ENCODE data around the gene VARS1. TPM values are rescaled to one million over a fixed set of nuclear protein-coding genes. Genes with fewer than 3 reads are reported as not detected.
"Not testable (repeated sequence)": the region's sequence is repeated elsewhere in the genome, so short reads cannot be mapped to it uniquely, and the experiment has no call there.

Gene VARS1
- total RNA-seq, 2 donors from 2014 or later = 81.4 to 83.1 TPM

DNA sequence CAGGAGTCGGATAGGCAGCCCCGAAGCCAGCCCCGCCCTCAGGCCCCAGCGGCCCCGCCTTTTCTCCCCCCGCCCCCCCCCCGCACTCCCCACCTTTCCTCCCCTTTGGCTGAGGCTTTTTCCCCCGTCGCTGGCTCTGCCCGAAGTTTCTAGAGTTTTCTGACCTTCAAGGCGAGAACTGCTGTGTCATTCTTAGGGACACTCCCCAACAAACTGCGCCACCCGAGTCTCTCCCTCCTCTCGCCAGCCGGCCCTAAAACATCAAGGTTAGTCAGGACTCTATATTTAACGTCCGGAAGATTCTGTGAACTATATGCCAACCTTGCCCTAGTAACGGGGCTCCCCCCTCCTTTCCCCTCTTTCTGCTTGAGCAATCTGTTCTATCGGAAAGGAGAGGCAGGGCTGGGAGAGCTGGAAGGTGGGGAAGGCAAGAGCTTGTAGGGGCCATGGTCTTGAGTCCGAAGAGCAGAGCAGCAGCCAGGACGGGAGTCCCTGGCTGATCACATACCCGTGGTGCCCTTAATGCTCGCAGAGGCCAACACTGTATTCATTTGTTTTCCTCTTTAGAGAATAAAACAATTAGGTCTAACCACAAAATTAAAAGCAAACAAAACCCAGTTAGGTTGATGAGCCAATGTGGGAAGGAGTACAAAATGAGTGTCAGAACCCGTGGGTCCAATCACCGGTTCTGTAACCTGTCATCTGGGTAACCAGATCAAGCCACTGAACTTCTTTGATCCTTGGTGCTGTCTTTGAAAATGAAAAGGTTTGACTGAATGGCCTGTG is 26.7 kb upstream of the VARS1 start:
- H3K27me3 ChIP-seq (ENCODE audit: control insufficient read depth, insufficient read depth, low read length, poor library complexity, severe bottlenecking) = no peaks in the 10 kb centered on the region
- H3K9me3 ChIP-seq (ENCODE audit: control insufficient read depth, low read length) = no peaks in the 10 kb centered on the region
- H3K4me3 Mint-ChIP-seq = peak overlapping the region; percentile 79
- peak overlapping the region; percentile 83 for H3K4me3 ChIP-seq (ENCODE audit: low read length)
- H3K4me1 Mint-ChIP-seq = peaks cover 53% of the 10 kb centered on the region
- peak overlapping the region; percentile 82 for H3K27ac ChIP-seq (ENCODE audit: low read depth, low read length)
- peak; percentile 88 for DNase-seq
- H3K9me3 Mint-ChIP-seq = peaks cover 11% of the 10 kb centered on the region
- peak overlapping the region; percentile 64 for H3K9ac ChIP-seq (ENCODE audit: extremely low read depth, low read length, poor library complexity, severe bottlenecking)
- H3K4me1 ChIP-seq (ENCODE audit: control insufficient read depth, insufficient read depth, low read length) = no peaks in the 10 kb centered on the region
- H3K27me3 Mint-ChIP-seq (ENCODE audit: insufficient read depth) = peaks cover 3% of the 10 kb centered on the region
- H3K27ac Mint-ChIP-seq = peak overlapping the region; percentile 99
- no peaks in the 10 kb centered on the region for H3K36me3 ChIP-seq (ENCODE audit: control insufficient read depth, insufficient read depth, low read length)
- TF ChIP-seq CTCF (conservative IDR thresholded peaks at IDR 0.05) = no peak
- H3K36me3 Mint-ChIP-seq (ENCODE audit: low read depth) = peaks cover 3% of the 10 kb centered on the region
- 5 to 15% methylated on average over 6 to 23 of the region's 25 CpGs for WGBS, 2 experiments (ENCODE audit: insufficient coverage in 1 of 2, insufficient read length in 1 of 2)

DNA sequence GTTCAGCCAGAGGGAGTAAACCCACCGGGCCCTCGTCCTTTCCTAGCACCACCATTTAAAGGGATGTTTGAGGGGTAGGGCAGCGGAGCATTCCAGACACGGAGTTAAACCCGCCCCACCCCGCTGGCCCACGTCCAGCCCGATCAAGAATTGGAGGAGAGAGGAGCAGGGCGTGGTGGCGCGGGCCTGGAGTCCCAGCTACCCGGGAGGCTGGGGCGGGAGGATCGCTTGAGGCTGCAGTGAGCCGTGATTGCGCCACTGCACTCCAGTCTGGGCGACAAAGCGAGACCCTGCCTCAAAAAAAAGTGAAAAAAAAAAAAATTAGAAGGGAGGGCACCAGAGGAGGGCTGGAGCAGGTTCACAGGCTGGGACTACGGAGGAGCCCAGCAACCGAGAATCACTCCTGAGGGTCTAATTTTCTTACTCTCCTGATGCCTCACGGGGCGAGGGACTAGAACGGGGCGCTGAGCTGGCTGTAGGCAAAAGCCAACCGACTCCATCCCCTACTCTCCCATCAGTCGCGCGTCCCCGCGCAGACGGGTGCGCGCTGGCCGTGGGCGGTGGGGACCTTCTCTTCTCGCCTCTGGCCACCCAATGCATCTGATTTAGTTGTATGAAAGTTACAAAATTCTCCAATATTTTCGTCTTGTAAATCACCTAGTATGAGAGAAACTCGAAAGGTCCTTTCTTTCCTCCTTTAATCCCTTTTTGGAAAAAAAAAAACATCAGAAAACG is 25.9 kb upstream of the VARS1 start:
- Histone ChIP-seq H3K4me1 (ENCODE audit: control insufficient read depth, insufficient read depth, low read length) (no peaks in the 10 kb centered on the region), H3K27ac (ENCODE audit: low read depth, low read length) (peak overlapping the region; percentile 55), H3K9me3 (ENCODE audit: control insufficient read depth, low read length) (no peaks in the 10 kb centered on the region), H3K27me3 (ENCODE audit: control insufficient read depth, insufficient read depth, low read length, poor library complexity, severe bottlenecking) (no peaks in the 10 kb centered on the region), H3K4me3 (ENCODE audit: low read length) (peak overlapping the region; percentile 83), H3K9ac (ENCODE audit: extremely low read depth, low read length, poor library complexity, severe bottlenecking) (peak overlapping the region; percentile 64), H3K36me3 (ENCODE audit: control insufficient read depth, insufficient read depth, low read length) (no peaks in the 10 kb centered on the region)
- Mint-ChIP-seq H3K27ac (peak overlapping the region; percentile 99), H3K4me3 (peak overlapping the region; percentile 79), H3K4me1 (peaks cover 46% of the 10 kb centered on the region), H3K9me3 (peaks cover 11% of the 10 kb centered on the region), H3K36me3 (ENCODE audit: low read depth) (peaks cover 3% of the 10 kb centered on the region), H3K27me3 (ENCODE audit: insufficient read depth) (peaks cover 3% of the 10 kb centered on the region)
- DNase-seq = peak; percentile 83
- no peak for TF ChIP-seq CTCF (conservative IDR thresholded peaks at IDR 0.05)
- 18 to 40% methylated on average over 12 to 39 of the region's 39 CpGs for WGBS, 2 experiments (ENCODE audit: insufficient coverage in 1 of 2, insufficient read length in 1 of 2)

DNA sequence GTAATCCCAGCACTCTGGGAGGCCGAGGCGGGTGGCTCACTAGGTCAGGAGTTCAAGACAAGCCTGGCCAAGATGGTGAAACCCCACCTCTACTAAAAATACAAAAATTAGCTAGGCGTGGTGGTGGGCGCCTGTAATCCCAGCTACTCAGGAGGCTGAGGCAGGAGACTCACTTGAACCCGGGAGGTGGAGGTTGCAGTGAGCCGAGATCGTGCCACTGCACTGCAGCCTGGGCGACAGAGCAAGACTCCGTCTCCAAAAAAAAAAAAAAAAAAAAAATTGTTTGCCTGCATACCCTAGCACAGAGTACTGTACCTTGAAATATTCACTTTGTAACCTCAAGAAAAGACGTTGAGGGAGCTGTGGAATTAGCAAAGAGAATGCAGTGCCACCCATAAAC is 24.8 kb upstream of the VARS1 start:
- H3K4me3 Mint-ChIP-seq; H3K4me3 ChIP-seq (ENCODE audit: low read length); H3K36me3 ChIP-seq (ENCODE audit: control insufficient read depth, insufficient read depth, low read length); H3K9ac ChIP-seq (ENCODE audit: extremely low read depth, low read length, poor library complexity, severe bottlenecking); H3K27ac ChIP-seq (ENCODE audit: low read depth, low read length); H3K27me3 Mint-ChIP-seq (ENCODE audit: insufficient read depth); H3K27ac Mint-ChIP-seq; H3K4me1 ChIP-seq (ENCODE audit: control insufficient read depth, insufficient read depth, low read length); H3K9me3 ChIP-seq (ENCODE audit: control insufficient read depth, low read length); H3K36me3 Mint-ChIP-seq (ENCODE audit: low read depth); DNase-seq; H3K27me3 ChIP-seq (ENCODE audit: control insufficient read depth, insufficient read depth, low read length, poor library complexity, severe bottlenecking): not testable (repeated sequence)
- Mint-ChIP-seq H3K4me1 (peaks cover 40% of the 10 kb centered on the region), H3K9me3 (peaks cover 13% of the 10 kb centered on the region)
- WGBS, 2 experiments (ENCODE audit: insufficient coverage in 1 of 2, insufficient read length in 1 of 2) = 95% methylated on average over 4 to 10 of the region's 10 CpGs

Measured in endodermal cell (in vitro differentiated cells).